Measurements from ENCODE around the gene MED4.

DNA sequence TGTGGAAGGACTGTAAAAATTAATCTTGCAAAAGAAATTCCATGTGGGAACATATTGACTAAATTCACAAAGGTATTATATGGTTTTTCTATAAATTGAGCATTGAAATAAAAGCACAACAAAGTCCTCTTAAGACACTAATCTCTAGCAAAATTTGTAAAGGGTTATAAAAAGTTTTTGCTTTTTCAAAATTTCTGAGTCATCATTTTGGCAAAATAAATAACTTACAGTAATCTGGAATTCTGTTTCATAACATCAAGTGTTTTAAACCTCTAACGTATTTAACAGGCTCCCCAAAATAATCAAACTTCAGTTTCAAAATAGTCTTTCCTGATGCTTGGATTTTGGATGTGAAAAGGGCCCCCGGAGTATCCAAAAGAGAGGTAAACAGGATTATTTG, 26.0 kb downstream of the MED4 start:
- TF ChIP-seq POLR2A (IDR thresholded peaks at IDR 0.05): no peak
- TF ChIP-seq, protein P1, sequence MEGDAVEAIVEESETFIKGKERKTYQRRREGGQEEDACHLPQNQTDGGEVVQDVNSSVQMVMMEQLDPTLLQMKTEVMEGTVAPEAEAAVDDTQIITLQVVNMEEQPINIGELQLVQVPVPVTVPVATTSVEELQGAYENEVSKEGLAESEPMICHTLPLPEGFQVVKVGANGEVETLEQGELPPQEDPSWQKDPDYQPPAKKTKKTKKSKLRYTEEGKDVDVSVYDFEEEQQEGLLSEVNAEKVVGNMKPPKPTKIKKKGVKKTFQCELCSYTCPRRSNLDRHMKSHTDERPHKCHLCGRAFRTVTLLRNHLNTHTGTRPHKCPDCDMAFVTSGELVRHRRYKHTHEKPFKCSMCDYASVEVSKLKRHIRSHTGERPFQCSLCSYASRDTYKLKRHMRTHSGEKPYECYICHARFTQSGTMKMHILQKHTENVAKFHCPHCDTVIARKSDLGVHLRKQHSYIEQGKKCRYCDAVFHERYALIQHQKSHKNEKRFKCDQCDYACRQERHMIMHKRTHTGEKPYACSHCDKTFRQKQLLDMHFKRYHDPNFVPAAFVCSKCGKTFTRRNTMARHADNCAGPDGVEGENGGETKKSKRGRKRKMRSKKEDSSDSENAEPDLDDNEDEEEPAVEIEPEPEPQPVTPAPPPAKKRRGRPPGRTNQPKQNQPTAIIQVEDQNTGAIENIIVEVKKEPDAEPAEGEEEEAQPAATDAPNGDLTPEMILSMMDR (IDR thresholded peaks at IDR 0.05): no peak
- no peak for TF ChIP-seq POLR2AphosphoS5 (IDR thresholded peaks at IDR 0.05)
